AML-193 (cell line): ENCODE data around the gene RSAD1.

Experiments used
- DNase-seq, 2 experiments: peaks; one replicate each; lab custom pipeline; 2025; lab: John Stamatoyannopoulos, UW

Gene RSAD1

GRCh38 chr17:50519141-50519834, 40.6 kb downstream of the RSAD1 start:
- DNase-seq = no peak

- no peak for DNase-seq
Observed at GRCh38 chr17:50520483-50520882, 41.8 kb downstream of the RSAD1 start.

- no peak for DNase-seq
Observed at GRCh38 chr17:50521514-50521913, 42.9 kb downstream of the RSAD1 start.

DNA sequence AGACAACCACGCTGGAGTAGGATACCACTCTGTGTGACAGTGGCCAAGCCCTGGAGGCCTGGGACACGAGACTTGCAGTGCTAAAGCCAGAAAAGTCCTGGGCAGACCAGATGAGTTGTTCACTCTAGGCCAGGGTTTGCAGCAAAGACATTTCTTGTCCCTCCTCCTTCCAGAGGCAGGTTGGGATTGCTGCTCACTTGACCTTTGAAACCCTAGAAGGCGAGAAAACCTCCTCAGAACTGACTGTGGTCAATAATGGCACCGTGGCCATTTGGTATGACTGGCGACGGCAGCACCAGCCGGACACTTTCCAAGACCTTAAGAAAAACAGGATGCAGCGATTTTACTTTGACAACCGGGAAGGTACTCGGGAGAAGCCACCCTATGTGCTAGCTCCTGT, 44.1 kb downstream of the RSAD1 start:
- no peak for DNase-seq

- no peak for DNase-seq
Observed at GRCh38 chr17:50523208-50523607, 44.5 kb downstream of the RSAD1 start.

- no peak for DNase-seq
Observed at GRCh38 chr17:50524838-50525237, 46.2 kb downstream of the RSAD1 start.

DNA sequence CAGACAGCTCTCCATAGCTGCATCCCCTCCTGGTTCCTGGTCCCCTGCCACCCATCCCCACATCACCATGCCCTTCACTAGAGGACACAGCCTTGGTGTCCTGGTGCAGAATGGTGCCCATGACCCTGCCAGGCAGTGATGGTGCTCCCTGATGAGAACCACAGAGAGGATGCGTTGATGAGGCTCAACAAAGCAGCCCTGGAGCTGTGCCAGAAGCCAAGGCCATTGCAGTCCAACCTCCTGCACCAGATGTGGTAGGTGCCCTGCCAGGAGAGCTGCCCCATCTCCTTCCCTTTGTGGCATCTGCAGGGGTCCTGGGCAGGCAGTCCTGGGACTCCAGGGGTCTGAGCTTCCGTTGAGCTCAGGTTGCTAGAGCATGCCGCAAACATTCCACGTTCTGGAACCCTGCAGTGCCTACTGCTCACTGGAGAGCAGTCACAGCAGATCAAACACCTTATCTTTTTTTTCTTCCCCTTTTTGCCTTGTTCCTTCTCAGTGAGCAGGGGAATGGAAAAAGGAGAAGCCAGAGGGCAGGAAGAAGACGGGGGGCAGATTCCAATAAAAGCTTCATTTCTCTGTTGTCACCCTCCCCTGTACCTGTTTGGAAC, 48.6 kb downstream of the RSAD1 start:
- peak; percentile 63 to 68 for DNase-seq

DNA sequence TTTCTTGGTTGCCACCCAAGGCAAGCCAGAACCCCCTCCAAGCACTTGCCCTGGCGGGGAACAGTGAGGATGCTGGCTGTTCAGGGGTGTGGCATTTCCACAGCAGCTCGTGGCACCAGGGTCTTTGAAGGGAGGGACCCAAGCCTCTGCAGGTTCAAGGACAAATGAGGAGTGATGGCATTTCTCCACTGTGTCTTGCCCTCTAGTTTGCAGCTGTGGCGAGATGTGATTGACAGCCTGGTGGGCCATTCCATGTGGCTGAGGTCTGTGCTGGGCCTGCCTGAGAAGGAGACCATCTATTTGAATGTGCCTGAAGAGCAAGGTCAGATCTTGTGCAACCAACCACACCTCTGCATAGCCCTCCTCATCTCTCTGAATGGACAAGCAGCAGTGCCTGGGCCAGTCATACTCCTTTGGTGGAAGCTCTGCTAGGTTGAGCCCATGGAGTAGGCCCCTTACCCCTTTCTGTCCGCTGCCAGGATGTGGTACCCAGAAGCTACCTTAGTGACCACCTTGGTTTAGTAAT, 49.4 kb downstream of the RSAD1 start:
- no peak for DNase-seq

DNA sequence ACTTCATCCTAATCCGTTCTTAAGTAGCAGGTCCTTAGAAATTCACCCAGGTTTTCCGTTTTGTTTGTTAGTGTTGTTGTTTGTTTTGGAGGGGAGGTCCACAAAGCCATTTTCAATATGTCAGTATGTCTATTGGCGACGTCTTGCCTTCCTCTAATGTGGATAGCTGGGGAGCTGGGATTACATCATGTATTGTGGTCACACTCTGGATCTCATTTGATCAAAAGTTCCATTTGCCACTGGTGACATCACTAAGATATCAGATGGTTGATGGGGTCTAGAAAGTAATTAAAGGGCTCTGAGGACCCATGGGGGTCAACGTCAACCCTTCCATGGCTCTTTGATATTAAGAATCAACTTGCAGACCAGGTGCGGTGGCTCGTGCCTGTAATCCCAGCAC, 51.2 kb downstream of the RSAD1 start:
- no peak for DNase-seq

DNA sequence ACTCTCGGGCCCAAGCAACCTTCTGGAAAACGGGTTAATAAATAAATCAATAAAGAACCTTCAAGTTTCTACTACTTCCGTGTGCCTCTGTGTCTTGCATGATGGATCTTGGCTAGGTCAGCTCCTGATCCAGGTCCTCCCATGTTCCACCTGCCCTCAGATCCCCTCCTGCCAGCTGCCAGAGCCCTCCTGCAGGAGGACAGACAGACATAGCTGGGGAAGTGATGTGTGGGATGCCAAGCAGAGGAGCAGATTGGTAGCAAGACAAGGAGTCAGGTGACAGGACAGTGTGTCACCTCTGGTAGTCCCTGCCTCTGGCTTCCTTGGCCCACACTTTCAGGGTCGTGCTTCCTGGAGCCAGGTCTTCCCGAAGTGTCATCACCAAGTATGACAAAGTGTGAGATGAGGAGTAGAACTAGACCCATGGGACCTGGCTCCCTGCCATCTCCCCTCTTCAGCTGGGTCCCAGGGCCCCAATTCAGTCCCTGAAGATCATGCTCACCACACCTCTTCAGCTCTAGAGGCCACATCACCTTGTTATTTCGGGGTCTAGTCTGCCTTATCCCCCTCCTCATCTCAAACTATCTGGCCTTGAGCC, 52.9 kb downstream of the RSAD1 start:
- no peak for DNase-seq

DNA sequence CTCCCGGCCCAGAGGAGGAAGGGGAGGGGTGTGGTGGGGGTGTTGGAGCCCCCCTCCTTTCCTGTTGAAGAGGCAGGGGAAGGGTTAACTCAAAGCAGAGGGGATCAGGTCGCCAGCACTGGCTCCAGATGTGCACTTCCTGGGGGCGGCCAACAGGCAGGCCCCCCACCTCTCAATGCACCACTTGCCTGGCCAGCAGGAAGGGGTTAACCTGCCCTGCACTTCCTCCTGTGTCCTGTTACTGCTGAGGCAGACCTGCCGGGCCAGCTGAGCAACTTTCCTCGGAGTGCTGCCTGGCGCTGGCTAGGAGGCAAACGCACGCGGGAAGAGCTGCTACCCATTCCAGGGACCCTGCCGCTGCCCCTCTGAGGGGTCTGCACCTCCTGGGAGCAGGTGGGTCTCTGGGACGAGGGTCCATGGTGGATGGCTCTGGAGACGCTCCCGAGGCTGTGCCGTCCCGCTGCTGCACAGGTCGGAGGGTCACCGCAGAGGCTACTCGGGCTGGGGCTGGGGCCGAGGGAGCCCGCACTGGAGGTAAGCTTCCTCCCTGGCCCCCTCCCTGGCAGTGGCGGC, 53.9 kb downstream of the RSAD1 start, which contains the start of gene EPN3:
EPN3 (plus strand) TSS at position 284 of the 573 bp plus-strand sequence. CDS start 3,822 bp downstream, outside the sequence.
- no peak for DNase-seq

- DNase-seq = no peak
Observed at GRCh38 chr17:50533185-50533584, 54.5 kb downstream of the RSAD1 start.

DNA sequence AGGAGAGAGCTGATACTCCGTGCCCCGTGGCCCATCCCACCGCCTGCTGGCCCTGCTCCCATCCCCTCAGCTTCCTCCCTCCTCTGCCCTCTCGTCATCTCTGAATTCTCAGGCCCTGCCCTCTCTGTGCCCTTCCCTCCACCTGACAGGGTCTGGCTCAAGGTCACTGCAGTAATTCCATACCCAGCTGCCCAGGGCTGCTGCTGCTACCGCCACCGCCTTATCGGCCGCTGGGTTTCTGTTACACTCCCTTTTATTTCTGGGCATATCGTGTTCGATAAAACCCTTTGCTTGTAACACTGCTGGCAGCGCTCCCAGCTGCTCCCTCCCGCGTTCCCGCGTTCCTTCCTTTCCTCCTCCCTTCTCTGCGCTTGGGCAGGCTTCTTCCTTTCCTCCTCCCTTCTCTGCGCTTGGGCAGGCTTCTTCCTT, 55.1 kb downstream of the RSAD1 start:
- no peak for DNase-seq

DNA sequence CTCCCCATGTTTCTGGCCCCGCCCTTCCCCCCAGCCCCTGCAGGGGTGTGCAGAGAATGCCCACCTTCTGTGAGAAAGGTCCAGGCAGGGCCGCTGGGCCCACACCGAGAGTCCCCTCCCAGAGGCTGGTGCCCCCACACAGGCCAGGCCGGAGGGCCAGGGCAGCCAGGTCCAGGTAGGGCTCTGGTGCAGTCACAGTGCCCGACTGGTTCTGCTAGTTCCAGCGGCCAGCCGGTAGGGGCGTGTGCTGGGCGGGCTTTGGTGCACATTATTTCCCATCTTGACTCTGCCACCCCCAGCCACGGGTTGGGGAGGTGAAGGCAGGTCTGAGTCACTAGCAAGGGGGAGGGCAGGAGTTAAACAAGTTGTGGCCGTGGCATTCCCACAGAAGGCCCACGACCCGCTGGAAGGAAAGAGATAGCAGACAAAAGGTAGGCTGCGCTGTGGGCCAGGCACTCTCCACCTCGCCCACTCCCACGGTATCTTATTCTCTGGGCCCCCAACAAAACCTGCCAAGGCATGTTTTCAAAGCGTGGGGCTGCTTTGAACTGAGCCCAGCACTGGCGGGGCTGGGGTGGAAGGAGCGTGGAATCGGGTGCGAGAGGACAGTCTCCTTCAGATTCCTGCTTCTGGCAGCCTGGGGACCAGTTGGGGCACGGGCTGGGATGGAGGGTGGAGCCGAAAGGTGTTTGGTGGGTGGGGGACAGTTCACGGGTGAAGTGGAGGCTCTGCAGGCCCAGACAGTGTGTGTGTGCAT, 55.7 kb downstream of the RSAD1 start:
- DNase-seq = no peak

DNA sequence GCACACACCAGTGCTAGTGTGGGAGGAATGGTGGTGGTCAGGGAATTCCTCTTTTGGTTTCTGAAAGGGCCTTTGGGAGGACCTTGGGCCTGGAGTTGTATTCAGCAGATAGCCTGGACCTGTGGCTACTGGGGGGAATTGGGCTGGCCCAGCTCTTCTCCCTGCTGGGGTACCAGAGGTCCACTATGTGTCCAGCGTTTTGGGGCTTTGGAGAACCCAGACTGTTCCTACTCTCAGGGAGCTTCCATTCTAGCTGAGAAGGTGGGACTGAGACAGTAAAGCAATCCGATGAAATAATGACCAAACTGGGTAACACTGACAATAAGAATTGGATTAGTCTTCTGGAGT, 56.3 kb downstream of the RSAD1 start:
- DNase-seq = no peak

GRCh38 chr17:50535407-50535806, 56.7 kb downstream of the RSAD1 start:
- no peak for DNase-seq
